ENCODE data around the gene SRGAP1. TPM values are rescaled to one million over a fixed set of nuclear protein-coding genes. Genes with fewer than 3 reads are reported as not detected.

SRGAP1 gene
- total and polyA plus RNA-seq, 9 of the 15 experiments (the other 6 are each of a cell fraction or from before 2014, with no cell fraction given), result 0.01 to 0.13 (median 0.04) TPM; not detected in 3

DNA sequence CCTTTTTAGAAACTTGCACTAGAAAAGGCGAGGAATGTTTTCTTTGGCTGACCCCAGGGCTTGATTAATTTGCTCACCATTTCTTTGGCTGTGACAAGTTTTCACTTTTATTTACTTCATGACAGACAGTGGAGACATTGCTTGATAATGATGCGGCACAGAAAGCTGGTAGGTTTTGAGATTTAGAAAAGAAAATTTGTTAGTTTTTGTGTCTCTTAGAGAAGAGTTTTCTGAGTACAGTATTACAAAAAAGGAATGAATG lies 18.4 kb downstream of the SRGAP1 start:
- Histone ChIP-seq H3K36me3 (ENCODE audit: control insufficient read depth, insufficient read depth, low read length) (no peaks in the 10 kb centered on the region), H3K27me3 (ENCODE audit: control insufficient read depth in 2 of 2, insufficient read depth in 2 of 2, low read length in 2 of 2) (peaks cover 0 to 9% of the 10 kb centered on the region in 2 experiments; a peak in 3 of 5 replicates), H3K4me3 (no peak overlapping the region), H3K4me1 (replicated peaks in 1 of 2; ENCODE audit: control insufficient read depth in 2 of 2, insufficient read depth in 2 of 2, low read length in 2 of 2) (no peaks in the 10 kb centered on the region), H3K9ac (ENCODE audit: insufficient read depth in 1 of 2, low read depth in 2 of 2, low read length in 2 of 2) (no peak overlapping the region), H3K27ac (ENCODE audit: extremely low read depth, low read depth, low read length) (no peak overlapping the region), H3K79me2 (ENCODE audit: control insufficient read depth, insufficient read depth, low read length) (no peaks in the 10 kb centered on the region), H3K4me2 (ENCODE audit: insufficient read depth, low read length) (no peak overlapping the region), H3K9me3 (replicated peaks; ENCODE audit: control insufficient read depth, insufficient read depth, low read depth, low read length) (no peaks in the 10 kb centered on the region), H2AFZ (ENCODE audit: low read depth, low read length) (no peak overlapping the region), H3K9me1 (ENCODE audit: control insufficient read depth, insufficient read depth, low read length) (no peaks in the 10 kb centered on the region), H4K20me1 (replicated peaks; ENCODE audit: control insufficient read depth, insufficient read depth, low read length) (no peaks in the 10 kb centered on the region)
- no peak for DNase-seq (ENCODE audit: extremely low read depth in 1 of 4, low spot score in 3 of 4)
- no peak for ATAC-seq
- no peak for FAIRE-seq
- TF ChIP-seq, protein P1, sequence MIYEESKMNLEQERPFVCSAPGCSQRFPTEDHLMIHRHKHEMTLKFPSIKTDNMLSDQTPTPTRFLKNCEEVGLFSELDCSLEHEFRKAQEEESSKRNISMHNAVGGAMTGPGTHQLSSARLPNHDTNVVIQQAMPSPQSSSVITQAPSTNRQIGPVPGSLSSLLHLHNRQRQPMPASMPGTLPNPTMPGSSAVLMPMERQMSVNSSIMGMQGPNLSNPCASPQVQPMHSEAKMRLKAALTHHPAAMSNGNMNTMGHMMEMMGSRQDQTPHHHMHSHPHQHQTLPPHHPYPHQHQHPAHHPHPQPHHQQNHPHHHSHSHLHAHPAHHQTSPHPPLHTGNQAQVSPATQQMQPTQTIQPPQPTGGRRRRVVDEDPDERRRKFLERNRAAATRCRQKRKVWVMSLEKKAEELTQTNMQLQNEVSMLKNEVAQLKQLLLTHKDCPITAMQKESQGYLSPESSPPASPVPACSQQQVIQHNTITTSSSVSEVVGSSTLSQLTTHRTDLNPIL (CRISPR knock-in tag; IDR thresholded peaks at IDR 0.05), result no peak
- no peak for TF ChIP-seq KLF6 (CRISPR knock-in tag; IDR thresholded peaks at IDR 0.05; ENCODE audit: borderline replicate concordance)
- no peak for TF ChIP-seq ARID2 (IDR thresholded peaks at IDR 0.05)
- no peak for TF ChIP-seq BCL6 (CRISPR knock-in tag; IDR thresholded peaks at IDR 0.05)
- no peak for TF ChIP-seq RBM14 (IDR thresholded peaks at IDR 0.05; ENCODE audit: borderline replicate concordance, insufficient read depth, low read depth, low read length)
- TF ChIP-seq MEIS2 (IDR thresholded peaks at IDR 0.05; ENCODE audit: partially characterized antibody), result no peak
- TF ChIP-seq, protein P2, sequence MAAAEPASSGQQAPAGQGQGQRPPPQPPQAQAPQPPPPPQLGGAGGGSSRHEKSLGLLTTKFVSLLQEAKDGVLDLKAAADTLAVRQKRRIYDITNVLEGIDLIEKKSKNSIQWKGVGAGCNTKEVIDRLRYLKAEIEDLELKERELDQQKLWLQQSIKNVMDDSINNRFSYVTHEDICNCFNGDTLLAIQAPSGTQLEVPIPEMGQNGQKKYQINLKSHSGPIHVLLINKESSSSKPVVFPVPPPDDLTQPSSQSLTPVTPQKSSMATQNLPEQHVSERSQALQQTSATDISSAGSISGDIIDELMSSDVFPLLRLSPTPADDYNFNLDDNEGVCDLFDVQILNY (CRISPR knock-in tag; IDR thresholded peaks at IDR 0.05), result no peak
- TF ChIP-seq, protein P3, sequence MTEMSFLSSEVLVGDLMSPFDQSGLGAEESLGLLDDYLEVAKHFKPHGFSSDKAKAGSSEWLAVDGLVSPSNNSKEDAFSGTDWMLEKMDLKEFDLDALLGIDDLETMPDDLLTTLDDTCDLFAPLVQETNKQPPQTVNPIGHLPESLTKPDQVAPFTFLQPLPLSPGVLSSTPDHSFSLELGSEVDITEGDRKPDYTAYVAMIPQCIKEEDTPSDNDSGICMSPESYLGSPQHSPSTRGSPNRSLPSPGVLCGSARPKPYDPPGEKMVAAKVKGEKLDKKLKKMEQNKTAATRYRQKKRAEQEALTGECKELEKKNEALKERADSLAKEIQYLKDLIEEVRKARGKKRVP (CRISPR knock-in tag; IDR thresholded peaks at IDR 0.05), result no peak
- TF ChIP-seq HNRNPLL (IDR thresholded peaks at IDR 0.05; ENCODE audit: low read depth, low read length, poor library complexity, severe bottlenecking), result no peak
- TF ChIP-seq ZNF384 (IDR thresholded peaks at IDR 0.05; ENCODE audit: low read depth, low read length), result no peak
- no peak for TF ChIP-seq ETV6 (IDR thresholded peaks at IDR 0.05; ENCODE audit: borderline replicate concordance in 1 of 2, low read depth in 2 of 2, low read length in 1 of 2)
- TF ChIP-seq ETV6 (CRISPR knock-in tag; IDR thresholded peaks at IDR 0.05; ENCODE audit: borderline replicate concordance), result no peak
- no peak for TF ChIP-seq EZH2 (IDR thresholded peaks at IDR 0.05; ENCODE audit: borderline replicate concordance, low read depth, low read length)
- TF ChIP-seq ZNF76 (CRISPR knock-in tag; IDR thresholded peaks at IDR 0.05; ENCODE audit: borderline replicate concordance), result no peak
- BruUV-seq (replicated peaks), result no TSS peak
- intact Hi-C loops (cut with micrococcal nuclease), result no loop called here
- CTCF ChIA-PET (ENCODE audit: low intra/inter-chr PET ratio), result no interaction called here
- in situ Hi-C loops (cut with MboI), result no loop called here
- POLR2A ChIA-PET, result no interaction called here
- 5% methylated on average over 2 of the region's 2 CpGs for WGBS (ENCODE audit: insufficient coverage, low coverage, missing lambda C conversion rate)

Measured in K562 (cell line).